ENCODE results near the gene CERS6.

- TF ChIP-seq, protein P1, sequence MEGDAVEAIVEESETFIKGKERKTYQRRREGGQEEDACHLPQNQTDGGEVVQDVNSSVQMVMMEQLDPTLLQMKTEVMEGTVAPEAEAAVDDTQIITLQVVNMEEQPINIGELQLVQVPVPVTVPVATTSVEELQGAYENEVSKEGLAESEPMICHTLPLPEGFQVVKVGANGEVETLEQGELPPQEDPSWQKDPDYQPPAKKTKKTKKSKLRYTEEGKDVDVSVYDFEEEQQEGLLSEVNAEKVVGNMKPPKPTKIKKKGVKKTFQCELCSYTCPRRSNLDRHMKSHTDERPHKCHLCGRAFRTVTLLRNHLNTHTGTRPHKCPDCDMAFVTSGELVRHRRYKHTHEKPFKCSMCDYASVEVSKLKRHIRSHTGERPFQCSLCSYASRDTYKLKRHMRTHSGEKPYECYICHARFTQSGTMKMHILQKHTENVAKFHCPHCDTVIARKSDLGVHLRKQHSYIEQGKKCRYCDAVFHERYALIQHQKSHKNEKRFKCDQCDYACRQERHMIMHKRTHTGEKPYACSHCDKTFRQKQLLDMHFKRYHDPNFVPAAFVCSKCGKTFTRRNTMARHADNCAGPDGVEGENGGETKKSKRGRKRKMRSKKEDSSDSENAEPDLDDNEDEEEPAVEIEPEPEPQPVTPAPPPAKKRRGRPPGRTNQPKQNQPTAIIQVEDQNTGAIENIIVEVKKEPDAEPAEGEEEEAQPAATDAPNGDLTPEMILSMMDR (IDR thresholded peaks at IDR 0.05) = no peak
- no peak for TF ChIP-seq ZFX (IDR thresholded peaks at IDR 0.05; ENCODE audit: borderline replicate concordance)
Measured at GRCh38 chr2:168716839-168717238, 260.8 kb downstream of the CERS6 start.

All from 22Rv1 (cell line).